Fibroblast of skin of left quadriceps (primary cell): ENCODE data around the gene B3GALT6.

ENCODE experiments used
- DNase-seq, 2 experiments: peaks; one replicate each; pipeline ENCODE4 v3.0.0-alpha.2; 2013; ENCODE audit warnings: low read depth in 2 of 2

B3GALT6 gene

DNA sequence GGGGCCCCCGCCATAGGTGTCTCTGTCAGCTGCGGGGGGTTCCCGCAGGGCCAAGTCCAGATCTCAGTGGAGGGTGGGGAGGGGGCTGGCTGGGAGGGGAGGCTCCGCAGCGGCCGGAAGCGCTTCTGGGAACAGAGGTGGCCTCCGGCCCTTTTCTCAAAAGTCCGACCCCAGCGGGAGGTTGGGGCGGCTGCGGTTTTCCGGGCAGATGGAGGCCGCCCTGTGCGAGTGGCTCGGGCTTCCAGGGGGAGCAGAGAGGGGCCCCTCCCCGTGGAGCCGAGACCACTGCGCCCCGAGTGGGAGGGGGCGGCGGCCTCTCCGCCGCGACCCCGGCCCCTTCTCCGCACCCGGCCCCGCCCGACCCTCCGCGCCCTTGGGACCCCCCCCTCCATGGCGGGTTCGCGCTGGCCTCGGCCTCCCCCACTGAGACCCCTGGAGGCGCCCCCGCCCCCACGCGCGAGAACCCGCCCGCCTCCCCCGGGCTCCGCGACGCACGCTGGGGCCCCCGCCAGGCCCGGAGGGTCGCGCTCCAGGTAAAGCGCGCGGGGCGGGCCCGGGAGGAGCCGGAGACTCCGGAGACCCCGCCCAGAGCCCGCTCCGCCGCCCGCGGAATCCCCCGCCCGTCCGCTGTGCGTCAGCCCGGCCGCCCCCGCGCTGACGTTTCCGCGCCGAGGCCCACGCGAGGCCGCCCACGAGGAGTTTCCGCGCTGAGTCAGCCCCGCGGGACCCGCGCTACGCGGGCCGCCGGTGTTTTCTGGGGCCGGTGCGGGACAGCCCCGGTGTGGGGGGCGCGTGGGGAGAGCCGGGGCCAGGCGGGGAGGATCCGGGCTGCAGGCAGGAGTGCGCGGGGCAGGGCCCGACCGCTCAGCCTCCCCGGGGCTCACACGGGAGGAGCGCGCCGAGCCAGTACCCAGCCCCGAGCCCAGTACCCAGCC lies 30.9 kb upstream of the B3GALT6 start:
- DNase-seq: peak in 1 of 2 experiments; percentile 5

DNA sequence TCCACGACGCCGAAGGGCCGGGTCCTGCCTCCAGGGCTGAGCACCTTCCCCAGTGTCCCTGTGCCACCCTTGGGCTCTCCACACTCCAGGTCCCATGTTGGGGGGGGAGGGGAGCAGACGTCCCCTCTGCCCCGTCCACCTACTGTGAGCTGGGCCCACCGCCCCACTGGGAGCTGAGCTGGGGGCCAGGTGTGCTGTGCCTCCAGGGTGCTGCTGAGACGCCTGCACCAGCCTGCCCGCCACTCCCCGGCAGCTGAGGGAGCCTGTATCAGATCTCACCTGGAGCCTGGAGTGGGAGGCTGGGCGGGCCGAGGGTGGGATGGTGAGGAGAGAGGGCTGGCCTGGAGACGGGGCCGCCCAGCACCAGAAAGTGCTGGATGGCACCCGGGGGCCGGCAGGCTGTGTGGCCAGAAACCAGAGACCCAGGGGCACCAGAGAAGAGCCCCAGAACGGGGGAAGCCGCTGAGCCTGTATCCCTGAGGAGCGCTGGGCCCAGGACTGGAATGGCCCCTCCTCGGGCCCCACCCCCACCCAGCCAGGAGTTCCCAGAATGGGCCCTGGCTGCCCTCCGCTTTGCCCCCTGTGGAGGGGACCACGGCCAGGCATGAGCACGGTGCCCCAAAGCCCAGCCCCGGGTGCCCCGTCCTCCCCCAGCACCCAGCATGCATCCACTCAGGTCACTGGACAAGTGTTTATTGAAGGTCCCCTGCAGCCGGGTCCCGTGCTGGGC lies 29.0 kb upstream of the B3GALT6 start:
- no peak for DNase-seq

DNA sequence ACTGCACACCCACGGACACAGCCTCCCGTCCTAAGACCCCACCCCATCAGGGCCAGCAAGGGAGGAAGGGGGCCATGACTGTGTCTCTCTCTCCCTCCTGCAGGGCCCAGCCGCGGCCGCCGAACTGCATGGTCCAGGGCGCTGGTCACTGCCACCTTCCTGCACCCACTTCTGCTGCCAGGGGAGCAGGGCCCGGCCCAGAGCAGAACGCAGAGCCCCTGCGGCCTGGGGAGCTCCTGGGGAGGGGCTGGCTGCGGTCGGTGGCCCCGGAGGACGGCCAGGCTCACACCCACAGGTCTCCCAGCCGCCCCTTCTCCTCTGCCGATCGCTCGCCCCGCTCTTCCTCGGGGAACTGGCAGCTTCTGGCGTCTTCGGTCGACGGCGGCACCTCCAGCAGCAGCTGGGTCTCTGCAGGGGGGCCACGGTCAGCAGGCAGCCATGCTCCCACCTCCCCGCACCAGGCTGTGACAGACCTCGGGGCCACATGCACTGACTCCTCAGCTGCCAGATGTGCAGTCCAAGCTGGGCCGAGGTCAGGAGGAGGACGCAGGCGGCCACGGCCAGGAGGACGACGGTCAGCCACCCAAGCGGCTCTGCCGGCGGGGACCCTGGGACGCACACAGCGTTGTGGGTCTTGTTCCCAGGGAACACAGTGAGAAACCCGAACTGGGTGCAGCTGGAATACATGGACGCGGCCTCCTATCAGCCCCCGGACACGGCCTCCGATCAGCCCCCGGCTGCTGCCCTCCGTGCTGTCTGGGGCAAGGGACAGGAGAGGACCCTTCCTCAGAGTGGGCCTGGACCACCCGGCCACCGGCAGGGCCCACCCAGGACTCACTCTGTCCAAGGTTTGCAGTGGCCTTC lies 28.2 kb upstream of the B3GALT6 start:
- DNase-seq: no peak

DNA sequence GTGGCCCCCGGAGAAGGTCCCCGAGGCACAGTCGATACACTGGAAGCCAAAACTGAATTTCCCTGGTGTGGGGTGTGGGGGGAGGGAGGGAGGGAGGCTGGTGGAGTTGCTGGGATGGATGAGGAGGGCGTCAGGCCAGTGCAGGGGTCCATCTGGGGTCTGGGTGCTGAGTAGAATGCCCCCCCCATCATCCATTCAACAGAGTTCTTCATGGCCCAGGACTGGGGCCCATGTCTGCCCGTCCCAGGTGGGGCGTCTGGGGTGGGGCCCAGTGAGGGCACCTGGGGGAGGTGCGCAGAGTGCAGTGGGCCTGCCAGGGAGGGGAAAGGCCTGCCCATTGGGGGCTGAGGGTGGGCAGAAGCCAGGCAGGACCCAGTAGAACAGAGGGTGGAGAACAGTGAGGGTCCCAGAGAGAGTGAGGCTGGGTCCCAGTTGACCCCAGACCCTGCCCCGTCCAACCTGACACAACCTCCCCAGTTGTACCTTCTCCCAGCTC lies 27.6 kb upstream of the B3GALT6 start:
- no peak for DNase-seq

DNA sequence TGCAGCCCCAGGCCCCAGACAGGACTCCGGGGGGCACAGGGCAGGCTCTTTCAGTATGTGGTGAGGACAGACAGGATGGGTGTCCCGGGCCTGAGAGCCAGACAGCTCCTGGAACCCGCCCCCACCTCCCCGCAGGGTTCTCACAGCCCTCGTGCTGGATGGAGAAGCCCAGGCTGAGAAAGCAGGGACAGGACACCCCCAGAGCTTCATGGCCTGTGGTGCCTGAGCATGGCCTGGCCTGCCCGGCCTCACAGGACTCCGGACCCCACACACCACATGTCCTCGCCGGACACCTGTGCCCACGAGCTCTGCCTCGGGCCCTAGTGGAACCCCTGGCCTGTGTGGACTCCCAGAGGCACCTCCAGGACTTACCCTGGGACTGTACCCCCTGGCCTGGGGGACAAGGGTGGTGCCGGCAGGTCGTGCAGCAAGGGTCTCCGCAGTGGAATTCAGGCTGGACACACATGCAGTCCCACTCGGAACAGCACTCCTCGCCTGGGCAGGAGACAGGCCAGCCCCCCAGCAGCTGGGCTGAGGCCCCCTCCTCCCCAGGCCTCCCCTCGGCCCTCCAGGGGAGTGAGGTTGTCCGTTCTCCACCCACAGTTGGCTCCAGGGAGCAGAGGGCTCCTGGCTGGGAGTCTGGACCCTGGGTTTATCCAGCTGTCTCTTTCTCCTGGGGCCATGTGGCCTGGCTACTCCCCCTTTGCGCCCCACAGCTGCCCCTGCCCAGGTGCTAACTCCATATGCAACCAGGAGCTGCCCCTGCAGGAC lies 26.9 kb upstream of the B3GALT6 start:
- DNase-seq: no peak

DNA sequence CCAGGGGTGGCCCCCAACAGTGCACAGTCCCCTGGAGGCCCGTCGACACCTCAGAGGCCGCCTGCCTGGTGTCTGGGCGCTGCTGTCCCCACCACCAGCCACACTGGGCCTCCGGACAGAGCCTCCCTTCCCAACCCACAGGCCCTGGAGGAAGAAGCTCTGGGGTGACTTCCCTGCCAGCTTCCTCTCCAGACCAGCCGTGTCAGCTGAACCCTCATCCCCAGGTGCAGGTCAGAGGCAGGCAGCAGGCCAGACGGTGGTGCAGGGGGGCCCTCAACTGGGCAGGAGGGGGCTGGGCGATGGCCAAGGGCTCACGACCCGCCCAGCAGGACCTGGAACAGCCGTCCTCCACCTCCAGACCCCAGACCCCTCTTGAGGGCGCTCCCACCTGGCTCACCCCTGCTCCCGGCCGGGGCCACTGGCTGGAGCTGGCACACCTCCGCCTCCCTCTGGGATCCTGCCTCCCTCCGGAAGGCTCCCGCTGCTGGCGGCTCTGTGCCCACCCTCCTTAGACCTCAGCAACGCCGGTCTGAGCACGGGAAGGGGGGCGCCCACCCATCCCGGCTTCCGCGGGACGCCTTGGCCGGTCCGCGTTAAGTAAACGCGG lies 26.2 kb upstream of the B3GALT6 start:
- DNase-seq: no peak

DNA sequence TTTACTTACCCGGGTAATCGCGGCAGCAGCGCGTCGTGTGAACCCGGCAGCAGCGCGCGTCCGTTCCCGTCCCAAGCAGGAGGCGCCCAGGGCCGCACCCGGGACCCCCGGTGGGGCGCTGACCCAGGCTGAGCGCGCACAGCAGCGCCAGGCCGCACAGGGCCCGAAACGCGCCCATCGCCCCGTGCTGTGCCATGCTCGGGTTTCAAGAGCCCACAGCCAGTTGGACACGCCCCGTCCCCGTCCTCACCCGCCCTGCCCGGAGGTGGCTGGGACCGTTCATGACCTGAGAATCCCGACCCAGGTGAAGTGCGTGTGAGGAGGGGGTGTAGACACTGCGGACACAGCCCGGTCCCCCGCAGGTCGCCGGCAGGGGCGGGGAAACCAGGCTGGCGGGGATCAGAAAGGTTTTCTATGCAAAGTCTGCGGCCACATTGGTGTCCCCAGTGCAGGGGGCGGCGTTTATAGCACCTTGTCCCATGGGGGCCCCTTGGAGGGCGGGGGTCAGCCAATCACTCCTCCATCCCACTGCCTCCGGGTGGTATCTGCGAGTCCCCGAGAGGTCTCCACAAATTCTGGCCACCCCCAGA lies 25.6 kb upstream of the B3GALT6 start, which contains the start of gene TNFRSF18:
TNFRSF18 (minus strand) TSS at position 217 of the 590 bp plus-strand sequence; CDS start at position 196, 21 bp downstream.
- DNase-seq: no peak

DNA sequence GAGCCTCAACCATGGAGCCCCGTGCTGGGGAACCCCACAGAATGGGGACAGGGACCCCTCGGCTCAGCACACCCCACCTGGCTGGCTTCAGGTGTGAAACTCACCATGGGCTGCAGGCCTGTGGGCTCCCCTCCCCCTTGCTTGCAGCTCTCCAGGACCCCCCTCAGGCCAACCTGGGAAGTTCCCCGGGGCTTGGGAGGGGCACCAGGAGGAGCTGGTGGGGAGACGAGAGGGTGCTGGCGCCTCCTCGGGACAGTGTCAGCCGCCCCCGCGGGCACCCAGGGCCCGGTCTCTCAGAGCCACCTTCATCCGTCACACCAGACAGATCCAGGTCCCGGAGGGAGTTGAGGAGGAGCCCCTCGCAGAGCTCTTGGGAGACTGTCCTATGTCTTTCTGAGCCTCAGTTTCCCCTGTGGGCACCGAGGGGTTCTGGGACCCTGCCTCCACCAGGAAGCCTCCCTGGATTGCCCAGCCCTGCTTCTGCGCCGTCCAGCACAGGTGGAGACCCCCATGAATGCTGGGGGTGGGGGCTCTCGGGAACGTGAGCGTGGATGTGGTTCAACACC lies 25.0 kb upstream of the B3GALT6 start:
- no peak for DNase-seq

DNA sequence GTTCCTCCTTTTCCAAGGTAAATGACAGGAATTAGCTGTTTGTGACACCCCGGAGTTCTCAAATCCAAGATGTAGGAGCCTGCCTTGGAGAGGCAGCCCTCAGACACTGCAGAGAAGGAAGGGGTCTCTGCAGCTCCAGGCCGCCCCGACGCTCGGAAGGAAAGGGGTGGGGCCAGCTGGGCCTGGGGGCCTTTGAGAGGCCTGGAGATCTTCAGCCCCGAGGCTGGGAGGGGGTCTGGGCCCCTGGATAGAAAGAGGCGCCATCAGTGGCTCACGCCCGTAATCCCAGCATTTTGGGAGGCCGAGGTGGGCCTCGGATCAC lies 24.5 kb upstream of the B3GALT6 start:
- no peak for DNase-seq

DNA sequence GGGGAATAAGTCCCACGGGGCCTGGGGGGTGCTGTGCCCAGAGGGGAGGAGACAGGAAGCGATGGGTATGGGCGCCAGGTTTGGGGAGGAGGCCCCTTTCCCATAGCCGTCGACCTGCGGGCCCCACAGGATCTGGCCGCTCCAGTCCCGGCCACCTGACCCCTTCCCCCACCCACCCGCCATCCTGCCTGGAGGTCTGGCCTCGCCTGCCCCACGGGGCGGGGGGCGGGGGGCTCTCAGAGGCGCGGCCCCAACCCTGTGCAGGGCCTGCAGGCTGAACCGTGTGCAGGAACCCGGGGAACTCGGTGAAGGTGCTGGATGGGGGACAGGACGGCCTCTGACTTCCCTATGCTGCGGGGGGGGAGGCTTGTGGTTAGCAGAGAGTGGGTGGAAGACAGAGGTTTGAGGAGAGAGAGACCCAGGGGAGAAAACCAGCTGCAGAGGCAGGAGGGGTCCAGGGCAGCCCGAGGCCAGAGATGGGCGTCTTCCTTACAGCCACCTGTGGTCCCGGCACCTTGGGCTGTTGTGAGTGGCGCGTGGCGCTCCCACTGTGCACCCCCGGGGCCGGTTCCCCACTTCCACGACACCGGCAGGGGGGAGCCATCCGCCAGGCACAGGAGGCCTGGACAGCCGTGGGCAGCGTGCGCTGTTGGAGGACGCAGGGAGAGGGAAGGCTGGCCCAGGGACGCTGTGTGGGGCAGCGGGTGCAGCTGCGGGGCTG lies 23.2 kb upstream of the B3GALT6 start:
- DNase-seq: peak in 1 of 2 experiments; percentile 2

DNA sequence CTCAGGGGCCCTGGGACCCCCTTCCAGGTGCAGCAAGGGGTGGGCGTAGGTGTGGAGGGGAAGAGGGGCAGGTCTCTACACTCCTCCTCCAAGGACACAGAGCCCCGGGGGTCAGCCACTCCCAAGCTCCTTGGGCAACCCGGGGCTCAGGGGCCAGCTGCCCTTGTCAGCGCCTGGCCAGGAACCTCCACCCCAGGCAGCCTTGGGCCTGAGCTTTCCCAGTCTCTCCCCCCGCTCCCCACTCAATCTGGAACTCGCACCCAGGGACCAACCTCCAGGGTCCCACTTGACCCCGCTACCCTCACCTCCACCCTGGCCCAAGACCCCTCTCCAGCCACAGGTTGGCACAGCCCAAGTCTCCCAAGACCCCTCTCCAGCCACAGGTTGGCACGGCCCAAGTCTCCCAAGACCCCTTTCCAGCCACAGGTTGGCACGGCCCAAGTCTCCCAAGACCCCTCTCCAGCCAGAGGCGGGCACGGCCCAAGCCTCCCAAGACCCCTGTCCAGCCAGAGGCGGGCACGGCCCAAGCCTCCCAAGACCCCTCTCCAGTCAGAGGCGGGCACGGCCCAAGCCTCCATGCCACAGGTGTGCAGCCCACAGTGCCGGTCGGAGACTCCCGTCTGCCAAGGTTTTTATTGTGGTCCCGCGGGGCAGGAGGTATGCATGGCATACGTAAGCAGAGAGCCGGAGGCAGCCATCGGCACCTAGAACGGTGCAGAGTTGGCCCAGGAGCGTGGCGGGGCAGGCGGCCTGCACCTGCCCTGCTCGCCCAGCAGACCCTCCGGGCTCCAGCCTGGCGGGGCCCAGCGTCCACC lies 21.1 kb upstream of the B3GALT6 start:
- no peak for DNase-seq

DNA sequence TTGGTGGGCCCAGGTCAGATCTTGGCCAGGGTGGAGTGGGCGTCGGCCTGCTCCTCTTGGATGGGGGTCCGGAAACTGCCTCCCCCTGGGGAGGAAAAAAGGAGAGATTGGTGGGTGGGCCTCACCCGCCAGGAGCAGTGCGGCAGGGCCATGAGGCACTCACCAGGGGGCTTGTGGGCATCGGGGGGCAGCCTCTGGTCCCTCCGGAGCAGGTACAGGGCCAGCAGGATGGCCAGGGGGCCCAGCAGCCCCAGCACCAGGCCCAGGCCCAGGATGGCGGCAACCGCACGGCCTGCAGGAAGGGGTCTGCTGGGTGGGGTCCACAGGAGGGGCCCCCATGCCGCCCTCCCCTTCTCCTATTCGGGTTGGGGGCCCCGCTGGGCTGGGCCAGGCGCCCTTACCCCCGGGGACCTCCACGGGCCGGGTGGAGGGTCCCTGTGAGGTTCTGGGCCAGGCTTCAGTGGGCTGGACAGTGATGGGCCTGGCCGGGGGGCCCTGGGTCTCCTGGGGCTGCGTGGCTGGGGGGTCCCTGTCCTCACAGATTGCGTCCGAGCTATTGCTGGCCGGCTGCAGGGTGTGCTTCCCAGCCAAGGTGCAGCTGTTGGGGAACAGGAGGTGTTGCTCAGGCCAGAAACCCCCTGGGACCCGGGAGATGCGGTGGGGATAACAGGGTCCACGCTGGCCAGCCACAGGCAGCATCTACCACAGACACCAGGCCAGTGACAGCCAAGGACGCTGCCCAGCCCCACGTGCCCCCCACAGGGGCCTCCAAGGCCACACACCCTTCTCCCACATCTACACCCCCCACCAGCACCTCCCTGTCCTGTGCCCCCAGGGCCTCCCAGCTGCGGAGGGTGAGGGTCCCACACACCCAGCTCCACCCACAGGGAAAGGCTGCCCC lies 20.2 kb upstream of the B3GALT6 start:
- DNase-seq: no peak

DNA sequence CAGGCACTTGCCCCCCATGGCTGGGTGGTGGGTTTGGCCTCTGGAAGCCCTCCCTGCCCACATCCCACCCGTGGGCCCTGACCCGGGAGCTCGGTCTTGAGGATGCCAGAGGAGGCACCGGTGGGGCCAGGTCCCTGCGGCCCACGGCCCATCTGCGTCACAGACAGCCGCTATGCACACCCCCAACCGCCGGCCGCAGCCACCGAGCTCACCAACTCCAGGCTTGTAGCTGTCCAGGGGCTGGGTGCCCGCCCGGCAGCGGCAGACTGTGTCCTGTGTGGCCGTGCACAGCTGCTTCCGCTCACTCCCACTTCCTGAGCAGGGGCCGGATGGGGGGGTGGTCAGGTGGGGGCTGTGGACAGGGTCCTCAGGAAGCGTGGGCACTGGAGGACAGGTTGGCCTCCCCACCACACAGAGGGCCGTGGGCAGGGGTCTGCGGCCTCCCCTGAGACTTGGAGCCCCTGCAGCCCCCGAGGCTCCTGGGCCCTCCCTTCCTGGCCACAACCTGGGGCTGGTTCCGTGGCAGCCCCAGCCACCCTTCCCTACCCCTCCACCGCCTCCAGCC lies 19.2 kb upstream of the B3GALT6 start:
- DNase-seq: no peak

DNA sequence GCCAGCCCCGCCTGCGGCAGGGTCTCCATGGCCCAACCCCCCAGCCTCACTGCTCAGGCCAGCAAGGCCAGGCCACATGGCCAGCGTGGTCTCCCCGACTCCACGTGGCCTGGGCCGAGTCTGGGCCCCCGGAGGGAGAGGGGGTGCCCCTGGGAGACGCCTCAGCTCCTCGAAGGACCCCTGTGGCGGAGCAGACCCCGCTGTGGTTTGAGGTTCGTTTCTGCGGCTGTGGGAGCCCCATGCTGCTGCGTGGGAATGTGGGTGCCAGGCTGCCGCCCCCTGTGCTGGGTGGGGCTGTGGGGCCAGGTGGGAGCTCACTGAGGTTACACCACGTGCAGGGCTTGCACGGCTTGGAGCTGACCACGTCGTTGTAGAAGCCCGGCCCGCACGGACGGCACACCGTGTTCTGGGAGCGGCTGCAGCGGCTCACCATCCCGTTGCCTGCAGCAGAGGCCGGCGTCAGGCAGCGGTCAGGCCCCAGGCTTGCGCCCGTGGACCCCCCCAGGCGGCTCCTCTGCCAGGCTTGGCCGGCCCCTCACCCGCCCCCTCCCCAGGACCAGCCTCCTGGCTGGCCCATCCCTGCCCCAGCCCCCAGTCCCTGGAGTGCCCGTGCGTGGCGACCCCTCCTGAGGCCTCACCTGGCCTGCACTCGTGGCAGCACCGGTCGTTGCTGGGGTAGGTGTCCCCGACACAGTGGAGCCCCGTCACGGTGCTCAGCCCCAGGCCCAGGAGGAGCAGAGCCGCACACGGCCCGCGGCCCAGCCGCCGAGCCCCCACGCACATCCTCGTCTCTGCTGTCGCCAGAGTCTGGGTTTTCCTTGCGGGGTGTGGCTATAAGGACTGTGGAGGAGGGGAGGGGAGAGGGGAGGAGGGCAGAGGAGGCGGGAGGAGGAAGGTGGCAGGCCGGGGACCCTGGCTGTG lies 18.4 kb upstream of the B3GALT6 start, which contains the start of gene TNFRSF4:
TNFRSF4 (minus strand) TSS at position 809 of the 921 bp plus-strand sequence; CDS start at position 783, 26 bp downstream.
- no peak for DNase-seq

DNA sequence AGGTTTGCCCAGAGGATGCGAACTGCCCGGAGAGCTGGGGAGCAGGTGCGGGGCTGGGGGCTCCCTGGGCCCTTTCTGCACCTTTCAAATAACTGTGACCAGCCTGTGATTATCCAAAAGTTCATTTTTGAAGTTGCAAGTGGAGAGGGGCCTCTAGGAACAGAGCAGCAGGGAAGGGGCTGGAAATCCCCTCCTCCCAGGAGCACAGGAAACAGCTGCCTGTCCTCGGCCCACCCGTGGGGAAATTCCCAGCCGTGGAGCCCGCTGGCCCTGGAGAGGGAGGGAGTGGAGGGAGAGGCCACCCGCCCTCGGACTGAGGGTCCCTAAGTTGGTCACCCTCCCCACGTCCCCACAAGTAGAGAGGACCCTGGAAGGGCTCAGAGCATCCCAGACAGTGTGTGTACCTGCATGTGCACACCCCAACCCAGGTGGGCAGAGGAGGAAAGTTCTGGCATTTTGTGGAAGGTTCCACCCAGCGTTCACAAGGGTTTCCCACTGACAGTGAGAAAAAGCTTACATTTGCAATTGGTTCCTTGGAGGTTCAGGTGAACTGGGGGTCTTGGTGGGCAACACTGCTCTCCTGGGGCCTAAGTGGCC lies 16.9 kb upstream of the B3GALT6 start:
- DNase-seq: no peak
